Progenitor cell of endocrine pancreas (in vitro differentiated cells): ENCODE measurements around the gene SLC2A13. TPM values are rescaled to one million over a fixed set of nuclear protein-coding genes. Genes with fewer than 3 reads are reported as not detected.
"Not testable (repeated sequence)": the region's sequence is repeated elsewhere in the genome, so short reads cannot be mapped to it uniquely, and the experiment has no call there.

Experiments used
- DNase-seq: peaks from one replicate; pipeline ENCODE4 v3.0.0; 2021; ENCODE audit warnings: low spot score; ENCODE audit not compliant: unreplicated experiment
- H3K27ac Mint-ChIP-seq: 2 replicates; pipeline ENCODE4 v1.8.0; 2021; ENCODE audit warnings: mild to moderate bottlenecking, moderate library complexity, mixed read lengths
- H3K27me3 Mint-ChIP-seq: 2 replicates; pipeline ENCODE4 v1.8.0; 2021; ENCODE audit warnings: mixed read lengths
- H3K36me3 Mint-ChIP-seq: 2 replicates; pipeline ENCODE4 v1.8.0; 2022; ENCODE audit warnings: mixed read lengths; ENCODE audit not compliant: insufficient read depth
- H3K4me1 Mint-ChIP-seq: 2 replicates; pipeline ENCODE4 v1.8.0; 2021; ENCODE audit warnings: low read depth, mixed read lengths
- H3K4me3 Mint-ChIP-seq: 2 replicates; pipeline ENCODE4 v1.8.0; 2021; ENCODE audit warnings: low read depth, mild to moderate bottlenecking, moderate library complexity, mixed read lengths
- H3K9me3 Mint-ChIP-seq: 2 replicates; pipeline ENCODE4 v1.8.0; 2021; ENCODE audit warnings: low read depth, mixed read lengths
- total RNA-seq: library from RNA; stranded (reverse); gene quantifications from 2 replicates; pipeline ENCODE4 v1.2.1, GENCODE V29; 2021
- TF ChIP-seq, protein P1 (sequence below): fragments of 200-600 bp; sonication (generic); IDR thresholded peaks from one replicate; pipeline ENCODE4 v1.5.0; 2021; ENCODE audit warnings: antibody characterized with exemption, mild to moderate bottlenecking; ENCODE audit not compliant: unreplicated experiment

Gene SLC2A13
- total RNA-seq, 1 donor from 2014 or later = 7.4 TPM

DNA sequence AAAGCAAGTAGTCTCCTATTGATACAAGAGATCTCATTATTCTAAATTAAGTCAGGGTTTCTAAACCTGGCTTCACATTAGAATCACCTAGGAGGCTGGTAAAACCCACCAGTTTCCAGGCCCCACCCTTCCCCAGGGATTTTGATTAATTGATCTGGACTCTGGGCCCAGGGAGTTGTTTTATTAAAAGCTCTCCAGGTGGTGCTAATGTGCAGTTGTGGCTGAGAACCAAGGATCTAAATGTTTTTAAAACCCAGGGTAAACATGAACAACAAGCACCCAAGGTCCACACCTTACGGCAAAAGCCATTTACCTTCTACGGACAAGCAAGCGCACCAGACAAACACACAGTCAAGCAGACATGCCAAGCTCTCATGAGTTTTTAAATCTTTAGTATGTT lies 73.9 kb downstream of the SLC2A13 start:
- Mint-ChIP-seq H3K4me3 (peak overlapping the region; percentile 7), H3K4me1 (peaks cover 45% of the 10 kb centered on the region), H3K27me3 (peaks cover 5% of the 10 kb centered on the region), H3K27ac (peak overlapping the region; percentile 14), H3K36me3 (no peaks in the 10 kb centered on the region), H3K9me3 (no peaks in the 10 kb centered on the region)
- TF ChIP-seq, protein P1, sequence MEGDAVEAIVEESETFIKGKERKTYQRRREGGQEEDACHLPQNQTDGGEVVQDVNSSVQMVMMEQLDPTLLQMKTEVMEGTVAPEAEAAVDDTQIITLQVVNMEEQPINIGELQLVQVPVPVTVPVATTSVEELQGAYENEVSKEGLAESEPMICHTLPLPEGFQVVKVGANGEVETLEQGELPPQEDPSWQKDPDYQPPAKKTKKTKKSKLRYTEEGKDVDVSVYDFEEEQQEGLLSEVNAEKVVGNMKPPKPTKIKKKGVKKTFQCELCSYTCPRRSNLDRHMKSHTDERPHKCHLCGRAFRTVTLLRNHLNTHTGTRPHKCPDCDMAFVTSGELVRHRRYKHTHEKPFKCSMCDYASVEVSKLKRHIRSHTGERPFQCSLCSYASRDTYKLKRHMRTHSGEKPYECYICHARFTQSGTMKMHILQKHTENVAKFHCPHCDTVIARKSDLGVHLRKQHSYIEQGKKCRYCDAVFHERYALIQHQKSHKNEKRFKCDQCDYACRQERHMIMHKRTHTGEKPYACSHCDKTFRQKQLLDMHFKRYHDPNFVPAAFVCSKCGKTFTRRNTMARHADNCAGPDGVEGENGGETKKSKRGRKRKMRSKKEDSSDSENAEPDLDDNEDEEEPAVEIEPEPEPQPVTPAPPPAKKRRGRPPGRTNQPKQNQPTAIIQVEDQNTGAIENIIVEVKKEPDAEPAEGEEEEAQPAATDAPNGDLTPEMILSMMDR = peak; percentile 13
- no peak for DNase-seq

DNA sequence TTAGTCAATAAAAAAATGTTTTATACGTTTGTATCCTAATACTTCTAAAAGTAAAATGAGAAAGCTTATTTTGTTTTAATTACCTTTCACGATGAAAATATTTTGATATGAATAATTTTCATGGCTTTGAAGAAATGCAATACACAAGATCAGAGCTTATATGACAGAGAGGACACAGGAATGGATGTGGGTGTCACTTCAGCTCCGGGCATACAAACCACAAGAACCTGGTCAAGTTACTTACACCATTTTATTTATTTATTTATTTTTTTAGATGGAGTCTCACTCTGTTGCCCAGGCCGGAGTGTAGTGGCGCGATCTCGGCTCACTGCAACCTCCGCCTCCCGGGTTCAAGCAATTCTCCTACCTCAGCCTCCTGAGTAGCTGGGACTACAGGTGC lies 74.9 kb downstream of the SLC2A13 start:
- not testable (repeated sequence) for H3K36me3 Mint-ChIP-seq, H3K27ac Mint-ChIP-seq, H3K4me3 Mint-ChIP-seq, H3K27me3 Mint-ChIP-seq, H3K9me3 Mint-ChIP-seq, DNase-seq
- peaks cover 45% of the 10 kb centered on the region for H3K4me1 Mint-ChIP-seq

- no peak overlapping the region for H3K4me3 Mint-ChIP-seq
- H3K36me3 Mint-ChIP-seq = no peaks in the 10 kb centered on the region
- no peak for DNase-seq
- peaks cover 19% of the 10 kb centered on the region for H3K4me1 Mint-ChIP-seq
- H3K27me3 Mint-ChIP-seq = no peaks in the 10 kb centered on the region
- TF ChIP-seq, protein P1 = no peak
- no peaks in the 10 kb centered on the region for H3K9me3 Mint-ChIP-seq
- no peak overlapping the region for H3K27ac Mint-ChIP-seq
Measured at GRCh38 chr12:40028296-40028695, 77.6 kb downstream of the SLC2A13 start.

GRCh38 chr12:40022850-40023249 lies 83.0 kb downstream of the SLC2A13 start:
- Mint-ChIP-seq H3K4me3 (no peak overlapping the region), H3K9me3 (no peaks in the 10 kb centered on the region), H3K27me3 (no peaks in the 10 kb centered on the region), H3K27ac (peak overlapping the region; percentile 71), H3K36me3 (no peaks in the 10 kb centered on the region), H3K4me1 (peaks cover 1% of the 10 kb centered on the region)
- TF ChIP-seq, protein P1 = no peak
- DNase-seq = no peak

GRCh38 chr12:40020261-40020691 lies 85.6 kb downstream of the SLC2A13 start:
- Mint-ChIP-seq H3K9me3 (peaks cover 4% of the 10 kb centered on the region), H3K4me1 (peaks cover 1% of the 10 kb centered on the region), H3K4me3 (no peak overlapping the region), H3K27me3 (no peaks in the 10 kb centered on the region), H3K27ac (no peak overlapping the region), H3K36me3 (peaks cover 5% of the 10 kb centered on the region)
- DNase-seq = no peak
- TF ChIP-seq, protein P1 = no peak

DNA sequence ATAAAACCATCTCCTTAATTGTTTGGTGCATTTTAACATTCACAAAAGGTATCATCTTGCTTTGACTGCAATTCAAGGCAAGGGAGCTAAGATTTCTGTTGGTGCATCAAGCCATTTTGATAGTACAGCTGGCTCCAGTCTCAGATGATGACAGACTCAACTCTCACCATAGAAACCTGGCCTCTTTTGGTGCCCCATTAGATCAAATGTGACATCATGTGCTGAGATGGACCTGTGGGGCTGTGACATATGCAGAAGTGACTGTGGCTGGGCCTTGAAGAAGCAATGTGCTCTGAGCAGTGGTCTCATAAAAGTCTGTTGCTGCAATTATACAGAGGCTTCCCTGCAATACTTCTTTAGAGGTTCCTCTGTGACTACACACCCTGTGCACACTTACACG lies 88.4 kb downstream of the SLC2A13 start:
- Mint-ChIP-seq H3K27me3 (no peaks in the 10 kb centered on the region), H3K9me3 (peaks cover 4% of the 10 kb centered on the region), H3K4me3 (no peak overlapping the region), H3K27ac (no peak overlapping the region), H3K4me1 (peaks cover 1% of the 10 kb centered on the region), H3K36me3 (peaks cover 5% of the 10 kb centered on the region)
- no peak for DNase-seq
- TF ChIP-seq, protein P1 = no peak
